ELF-1 (cell line): ENCODE measurements around the gene ZNF729.
"Not testable (repeated sequence)": the region's sequence is repeated elsewhere in the genome, so short reads cannot be mapped to it uniquely, and the experiment has no call there.

Experiments used
- DNase-seq: peaks from one replicate; pipeline ENCODE4 v3.0.0-alpha.2; 2016; ENCODE audit warnings: low read depth, low spot score

ZNF729 gene

DNA sequence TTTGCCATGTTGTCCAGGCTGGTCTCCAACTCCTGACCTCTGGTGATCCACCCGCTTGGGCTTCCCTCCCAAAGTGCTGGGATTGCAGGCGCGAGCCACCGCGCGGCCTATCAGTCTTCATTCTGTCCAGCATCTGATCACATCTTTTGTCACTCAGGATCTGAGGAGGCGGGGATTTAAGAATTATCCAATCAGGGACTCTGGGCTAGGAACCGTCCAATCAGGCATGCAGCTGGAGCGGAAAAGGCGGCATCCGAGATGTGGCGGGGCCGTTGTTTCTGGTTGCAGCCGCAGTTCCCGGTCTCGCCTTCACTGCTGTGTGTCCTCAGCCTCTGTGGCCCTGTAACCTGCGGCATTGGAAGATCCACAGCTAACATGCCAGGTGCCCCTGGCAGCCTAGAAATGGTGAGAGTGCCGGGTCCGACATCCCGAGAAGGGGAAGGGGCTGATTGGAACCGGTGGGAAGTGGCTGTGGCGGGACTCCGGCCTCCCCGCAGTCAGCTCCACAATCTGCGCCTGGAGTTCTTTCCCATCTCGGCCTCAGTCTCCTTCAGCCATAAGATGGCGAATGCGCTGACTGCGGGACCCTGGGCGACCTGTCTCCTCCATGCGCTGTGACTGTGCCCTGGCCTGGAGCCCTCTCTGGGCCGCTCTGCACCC, at the start of gene ZNF729:
Gene ZNF729, plus strand, starts transcription at position 291 of the 660 bp plus-strand sequence. Its CDS starts 85 bp downstream, at position 376.
- no peak for DNase-seq

DNA sequence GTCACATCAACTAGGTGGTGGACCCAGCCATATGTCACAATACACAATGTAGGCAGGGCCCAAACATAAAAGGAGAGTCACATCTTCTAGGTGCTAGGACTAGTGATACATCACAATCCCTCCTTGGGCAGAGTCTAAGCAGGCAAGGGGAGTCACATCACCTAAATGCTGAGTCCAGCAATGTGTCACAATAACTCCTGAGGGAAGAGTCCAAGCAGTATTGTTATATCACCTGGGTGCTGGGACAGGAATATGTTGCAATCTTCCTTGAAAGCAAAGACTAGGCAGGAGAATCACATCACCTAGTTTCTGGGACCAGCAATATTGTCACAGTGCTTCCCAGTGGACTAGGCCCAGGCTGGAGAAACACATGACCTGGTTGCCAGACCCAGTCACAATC, 29.4 kb upstream of the ZNF729 start:
- no peak for DNase-seq

DNA sequence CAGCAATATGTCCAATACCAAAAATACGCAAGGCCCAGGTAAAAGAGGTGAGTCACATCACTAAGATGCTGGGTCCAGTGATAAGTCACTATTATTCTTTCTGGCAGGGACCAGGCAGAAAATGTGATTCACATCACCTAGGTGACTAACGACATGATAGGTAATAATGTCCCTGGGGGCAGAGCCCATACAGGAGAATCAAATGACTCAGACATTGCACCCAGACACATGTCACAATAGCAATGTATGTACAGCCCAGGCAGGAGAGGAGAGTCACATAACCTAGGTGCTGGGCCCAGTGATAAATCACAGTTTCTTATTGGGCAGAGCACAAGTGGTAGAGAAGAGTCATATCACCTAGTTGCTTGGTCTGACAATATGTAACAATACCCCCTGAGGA, 28.9 kb upstream of the ZNF729 start:
- no peak for DNase-seq

DNA sequence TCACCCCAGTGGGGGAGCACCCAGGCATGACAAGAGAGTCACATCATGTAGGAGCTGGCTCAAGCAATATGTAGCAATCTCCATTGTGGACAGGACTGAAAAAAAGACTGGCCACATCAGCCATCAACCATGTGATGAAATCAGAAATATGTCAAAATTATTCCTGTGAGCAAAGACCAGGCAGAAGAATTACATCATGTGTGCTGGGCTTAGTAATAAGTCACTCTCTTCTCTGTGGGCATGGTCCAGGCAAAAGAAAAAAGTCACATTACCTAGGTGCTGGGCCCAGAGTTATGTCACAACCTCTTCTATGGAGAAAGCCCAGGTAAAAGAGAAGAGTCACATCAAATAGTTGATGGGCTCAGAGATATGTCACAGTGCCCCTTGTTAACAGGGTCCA, 28.3 kb upstream of the ZNF729 start:
- no peak for DNase-seq

DNA sequence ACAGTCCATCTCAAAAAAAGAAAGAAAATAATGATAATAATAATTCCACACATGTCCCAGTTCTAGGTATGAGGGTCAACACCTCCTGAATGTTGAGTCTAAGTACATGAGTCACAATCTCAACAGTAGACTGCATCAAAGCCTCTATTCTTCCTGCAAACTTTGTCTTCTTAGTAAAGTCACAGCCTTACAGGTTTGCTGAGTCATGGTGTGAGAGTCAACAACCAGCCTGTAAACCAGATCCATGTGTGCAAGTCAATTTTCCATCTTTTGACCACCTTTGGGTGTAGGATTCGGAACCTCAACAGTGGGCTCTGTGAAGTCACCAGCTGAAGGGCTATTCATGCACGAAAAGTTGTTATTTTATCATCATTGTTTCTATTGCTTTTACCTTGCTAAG, 25.7 kb upstream of the ZNF729 start:
- no peak for DNase-seq

DNA sequence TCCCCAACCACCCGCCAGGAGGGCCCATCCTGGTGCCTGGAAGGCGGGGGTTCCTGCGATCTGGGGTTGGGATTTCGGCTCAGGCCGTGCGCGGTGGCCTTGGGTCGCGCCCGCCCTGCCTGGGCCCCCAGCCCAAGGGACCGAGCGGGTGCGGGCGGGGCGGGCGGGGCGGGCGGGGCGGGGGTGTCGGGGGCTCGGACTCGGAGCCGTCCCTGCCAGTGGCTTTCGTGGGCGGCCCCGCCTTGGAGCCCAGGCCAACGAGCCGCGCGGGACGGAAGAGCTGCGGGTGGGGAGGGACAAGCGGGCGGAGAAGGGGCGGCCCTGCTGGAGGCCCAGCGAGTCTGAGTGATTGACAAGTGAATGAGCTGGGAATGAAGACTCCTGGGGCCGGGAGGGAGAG, 24.6 kb upstream of the ZNF729 start:
- DNase-seq: no peak

DNA sequence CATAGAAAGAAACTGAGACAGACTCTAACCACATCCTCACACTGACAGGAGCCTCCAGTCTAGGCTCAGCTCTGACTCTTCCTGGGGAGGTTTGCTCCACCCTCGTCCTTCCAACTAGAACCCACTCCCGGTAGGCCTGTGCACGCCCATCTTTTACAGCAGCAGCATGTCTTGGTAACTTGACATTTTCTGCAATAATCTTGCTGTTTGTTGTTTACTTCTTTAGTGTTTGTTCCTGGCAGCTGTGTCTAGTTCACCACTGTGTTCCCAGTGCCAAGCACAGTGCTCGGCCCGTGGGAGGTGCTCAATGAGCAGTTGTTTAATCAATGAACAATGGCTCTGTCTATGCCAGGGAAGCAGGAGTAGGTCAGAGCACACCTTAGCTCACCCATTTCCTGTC, 23.1 kb upstream of the ZNF729 start:
- no peak for DNase-seq

DNA sequence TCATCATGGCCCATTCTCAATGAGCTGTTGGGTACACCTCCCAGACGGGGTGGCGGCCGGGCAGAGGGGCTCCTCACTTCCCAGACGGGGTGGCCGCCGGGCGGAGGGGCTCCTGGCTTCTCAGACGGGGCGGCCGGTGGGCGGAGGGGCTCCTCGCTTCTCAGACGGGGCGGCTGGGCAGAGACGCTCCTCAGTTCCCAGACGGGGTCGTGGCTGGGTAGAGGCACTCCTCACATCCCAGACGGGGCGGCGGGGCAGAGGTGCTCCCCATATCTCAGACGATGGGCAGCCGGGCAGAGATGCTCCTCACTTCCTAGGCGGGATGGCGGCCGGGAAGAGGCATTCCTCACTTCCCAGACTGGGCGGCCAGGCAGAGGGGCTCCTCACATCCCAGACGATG, 35.3 kb downstream of the ZNF729 start:
- not testable (repeated sequence) for DNase-seq

DNA sequence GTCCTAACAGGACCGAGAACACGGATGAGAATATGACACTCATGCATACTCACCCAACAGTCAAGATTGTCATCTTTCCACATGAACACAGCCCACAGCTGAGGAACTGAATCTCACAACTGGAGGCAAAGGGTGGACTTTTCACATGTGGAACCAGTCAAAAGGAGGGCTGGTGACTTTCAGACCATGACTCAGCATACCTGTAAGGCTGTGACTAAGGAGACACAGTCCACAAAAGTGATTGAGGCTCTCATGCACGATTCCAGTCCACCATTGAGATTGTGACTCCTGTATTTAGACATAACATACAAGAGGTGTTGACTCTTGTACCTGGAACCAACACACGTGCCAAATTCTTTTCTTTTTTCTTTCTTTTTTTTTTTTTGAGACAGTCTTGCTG, 40.0 kb downstream of the ZNF729 start:
- no peak for DNase-seq

DNA sequence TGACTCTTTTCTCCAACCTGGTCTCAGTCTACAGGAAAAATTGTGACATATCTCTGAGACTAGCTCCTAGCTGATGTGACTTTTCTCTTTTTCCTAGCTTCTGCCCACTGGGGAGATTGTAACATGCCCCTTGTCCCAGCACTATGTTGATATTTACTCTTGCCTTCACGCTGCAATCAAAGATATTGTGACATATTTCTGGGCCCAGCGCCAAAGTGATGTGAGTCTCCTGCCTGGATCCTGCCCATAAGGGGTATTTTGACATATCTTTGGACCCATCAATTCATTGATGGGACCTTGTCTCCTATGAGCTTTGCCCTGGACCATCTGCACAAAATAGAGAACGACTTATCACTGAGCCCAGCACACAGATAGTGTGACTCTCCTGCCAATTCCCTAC, 41.1 kb downstream of the ZNF729 start:
- DNase-seq: no peak

DNA sequence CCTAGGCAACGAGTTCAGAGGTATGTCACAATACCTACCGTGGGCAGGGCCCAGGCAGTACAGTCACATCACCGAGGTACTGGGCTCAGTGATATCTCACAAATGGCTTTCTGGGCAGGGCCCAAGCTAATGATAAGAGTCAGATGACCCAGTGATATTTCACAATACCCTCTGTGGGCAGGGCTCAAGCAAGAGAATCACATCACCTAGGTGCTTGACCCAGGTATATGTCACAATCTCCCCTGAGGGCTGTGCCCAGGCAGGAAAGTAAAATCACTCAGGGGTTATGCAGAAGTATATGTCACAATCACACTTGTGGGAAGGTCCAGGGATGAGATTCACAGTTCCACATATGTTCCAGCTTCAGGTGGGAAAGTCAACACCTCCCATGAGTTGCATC, 45.3 kb downstream of the ZNF729 start:
- no peak for DNase-seq

DNA sequence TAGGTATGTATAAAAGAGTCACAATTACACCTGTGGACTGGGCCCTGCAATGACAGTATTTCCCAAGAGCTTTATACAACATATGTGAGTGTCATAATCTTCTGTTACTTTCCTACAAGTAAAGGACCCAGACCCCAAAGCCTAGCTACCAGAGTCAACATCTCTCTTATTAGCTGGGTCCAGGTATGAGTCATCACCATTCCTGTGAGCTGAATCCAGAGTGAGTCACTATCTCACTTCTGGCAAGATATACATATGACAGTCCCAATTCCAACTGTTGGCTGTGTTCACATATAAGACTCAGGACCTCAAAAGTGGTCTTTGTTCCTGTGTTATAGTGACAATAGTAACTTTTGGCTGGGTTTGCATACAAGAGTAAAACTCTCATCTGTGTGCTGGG, 46.7 kb downstream of the ZNF729 start:
- no peak for DNase-seq

DNA sequence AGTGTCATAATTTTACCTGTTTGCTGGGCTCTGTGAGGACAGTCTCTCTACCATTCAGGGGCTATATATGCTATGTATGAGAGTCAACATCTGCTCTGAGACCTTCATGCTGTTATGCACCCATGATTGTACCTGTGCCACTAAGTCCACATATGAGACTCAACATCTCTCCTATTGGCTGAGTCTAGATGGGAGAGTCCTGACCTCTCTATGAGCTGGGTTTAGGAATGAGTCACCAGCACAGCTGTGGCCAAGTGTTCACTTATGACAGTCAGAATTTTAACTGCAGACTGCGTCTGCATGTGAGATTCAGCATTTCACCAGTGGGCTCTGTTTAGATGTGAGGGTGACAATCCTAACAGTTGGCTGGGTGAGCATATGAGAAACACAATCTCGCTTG, 49.5 kb downstream of the ZNF729 start:
- no peak for DNase-seq

DNA sequence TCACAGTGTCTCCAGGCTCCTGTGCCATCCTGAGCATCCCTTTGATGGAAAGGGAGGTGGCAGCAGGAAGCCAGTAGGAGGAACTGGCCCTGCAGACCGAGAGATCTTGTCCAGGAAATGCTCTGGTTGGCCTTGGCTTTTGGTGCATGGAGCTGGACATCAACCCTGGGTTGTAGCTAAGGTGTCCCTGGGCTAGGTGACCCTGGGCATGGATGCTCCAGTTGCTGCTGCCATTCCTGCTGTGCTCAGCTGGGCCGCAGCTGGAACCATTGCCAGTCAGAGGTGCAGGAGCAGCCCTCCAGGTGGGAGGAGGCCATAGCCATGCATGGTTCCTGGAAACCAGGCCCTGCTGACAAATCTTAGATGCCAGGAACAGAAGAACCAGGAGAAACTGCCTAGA, 68.4 kb downstream of the ZNF729 start:
- DNase-seq: no peak
